Measurements from ENCODE around the gene RBAK. TPM values are rescaled to one million over a fixed set of nuclear protein-coding genes. Genes with fewer than 3 reads are reported as not detected.
"Not testable (repeated sequence)": the region's sequence is repeated elsewhere in the genome, so short reads cannot be mapped to it uniquely, and the experiment has no call there.

Gene RBAK
- total and polyA plus RNA-seq, 3 donors from 2014 or later = 3.1 to 10.5 (median 9.4) TPM

DNA sequence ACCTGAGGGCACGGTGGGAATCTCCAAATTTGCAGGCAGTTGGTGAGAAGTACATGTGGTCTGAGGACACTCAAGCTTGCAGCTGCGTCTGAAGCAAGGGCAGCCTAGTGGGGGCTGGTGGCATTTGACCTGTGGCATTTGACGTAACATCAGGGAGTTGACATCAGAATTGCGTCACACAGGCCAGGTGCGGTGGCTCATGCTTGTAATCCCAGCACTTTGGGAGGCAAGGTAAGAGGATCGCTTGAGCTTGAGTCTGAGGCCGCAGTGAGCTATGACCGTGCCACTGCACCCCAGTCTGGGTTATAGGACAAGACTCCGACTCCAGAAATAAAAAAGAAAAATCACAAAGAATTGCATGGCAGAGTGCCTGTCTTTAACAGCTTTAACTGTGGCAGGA is 25.6 kb upstream of the RBAK start:
- no peak for DNase-seq
- H3K4me1 ChIP-seq = no peaks in the 10 kb centered on the region
- no peak overlapping the region for H3K27ac ChIP-seq
- H3K4me3 ChIP-seq = no peak overlapping the region
- no peaks in the 10 kb centered on the region for H3K9me3 ChIP-seq
- no peaks in the 10 kb centered on the region for H3K36me3 ChIP-seq (ENCODE audit: low read depth, missing control alignments)
- intact Hi-C loops (cut with DNase I; ENCODE audit: low total_unique reads) = no loop called here
- no peak for TF ChIP-seq POLR2A (IDR thresholded peaks at IDR 0.05)
- TF ChIP-seq, protein P1, sequence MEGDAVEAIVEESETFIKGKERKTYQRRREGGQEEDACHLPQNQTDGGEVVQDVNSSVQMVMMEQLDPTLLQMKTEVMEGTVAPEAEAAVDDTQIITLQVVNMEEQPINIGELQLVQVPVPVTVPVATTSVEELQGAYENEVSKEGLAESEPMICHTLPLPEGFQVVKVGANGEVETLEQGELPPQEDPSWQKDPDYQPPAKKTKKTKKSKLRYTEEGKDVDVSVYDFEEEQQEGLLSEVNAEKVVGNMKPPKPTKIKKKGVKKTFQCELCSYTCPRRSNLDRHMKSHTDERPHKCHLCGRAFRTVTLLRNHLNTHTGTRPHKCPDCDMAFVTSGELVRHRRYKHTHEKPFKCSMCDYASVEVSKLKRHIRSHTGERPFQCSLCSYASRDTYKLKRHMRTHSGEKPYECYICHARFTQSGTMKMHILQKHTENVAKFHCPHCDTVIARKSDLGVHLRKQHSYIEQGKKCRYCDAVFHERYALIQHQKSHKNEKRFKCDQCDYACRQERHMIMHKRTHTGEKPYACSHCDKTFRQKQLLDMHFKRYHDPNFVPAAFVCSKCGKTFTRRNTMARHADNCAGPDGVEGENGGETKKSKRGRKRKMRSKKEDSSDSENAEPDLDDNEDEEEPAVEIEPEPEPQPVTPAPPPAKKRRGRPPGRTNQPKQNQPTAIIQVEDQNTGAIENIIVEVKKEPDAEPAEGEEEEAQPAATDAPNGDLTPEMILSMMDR (IDR thresholded peaks at IDR 0.05) = no peak
- no peaks in the 10 kb centered on the region for H3K27me3 ChIP-seq
- WGBS, 2 donors = 93 to 97% methylated on average over 9 of the region's 9 CpGs

DNA sequence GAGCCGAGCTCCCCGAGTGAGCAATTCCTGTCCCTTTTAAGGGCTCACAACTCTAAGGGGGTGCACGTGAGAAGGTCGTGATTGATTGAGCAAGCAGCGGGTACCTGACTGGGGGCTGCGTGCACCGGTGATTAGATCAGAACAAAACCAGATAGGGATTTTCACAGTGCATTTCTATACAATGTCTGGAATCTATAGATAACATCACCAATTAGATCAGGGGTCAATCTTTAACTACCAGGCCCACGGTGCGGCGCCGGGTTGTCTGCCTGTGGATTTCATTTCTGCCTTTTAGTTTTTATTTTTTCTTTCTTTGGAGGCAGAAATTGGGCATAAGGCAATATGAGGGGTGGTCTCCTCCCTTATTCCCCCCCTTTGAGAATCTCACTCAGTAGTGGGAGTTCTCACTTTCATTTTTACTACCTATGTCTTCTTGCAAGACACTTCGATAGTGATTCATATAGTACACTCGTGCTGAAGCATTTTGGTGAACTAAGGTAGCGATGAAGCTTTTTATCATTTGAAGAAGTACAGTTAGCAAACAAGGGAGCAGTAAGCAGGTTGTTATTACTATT is 24.6 kb upstream of the RBAK start:
- H3K4me3 ChIP-seq; DNase-seq; H3K4me1 ChIP-seq; H3K27ac ChIP-seq; H3K9me3 ChIP-seq; H3K36me3 ChIP-seq (ENCODE audit: low read depth, missing control alignments); intact Hi-C loops (cut with DNase I; ENCODE audit: low total_unique reads); H3K27me3 ChIP-seq: not testable (repeated sequence)
- WGBS, 2 donors = 91% methylated on average over 12 to 14 of the region's 14 CpGs

DNA sequence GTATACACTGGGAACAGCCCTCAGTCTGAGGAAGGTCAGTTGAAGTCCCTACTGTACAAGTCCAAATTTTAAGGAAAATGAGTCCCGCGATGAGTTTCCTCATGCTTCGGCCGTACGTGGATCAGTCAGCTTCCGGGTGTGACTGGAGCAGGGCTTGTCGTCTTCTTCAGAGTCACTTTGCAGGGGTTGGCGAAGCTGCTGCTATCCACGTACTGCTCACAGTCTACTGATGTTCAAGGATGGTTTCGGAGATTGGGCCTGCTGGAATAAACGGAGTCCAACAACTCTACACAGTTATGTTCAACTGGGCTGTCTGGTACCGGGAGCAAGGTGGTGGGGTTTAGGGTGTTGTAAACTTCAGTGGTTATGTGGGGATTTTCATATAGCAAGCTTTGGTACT is 22.0 kb upstream of the RBAK start:
- H3K27me3 ChIP-seq; intact Hi-C loops (cut with DNase I; ENCODE audit: low total_unique reads); DNase-seq; H3K9me3 ChIP-seq; H3K4me3 ChIP-seq; H3K4me1 ChIP-seq; H3K36me3 ChIP-seq (ENCODE audit: low read depth, missing control alignments); H3K27ac ChIP-seq: not testable (repeated sequence)
- 97 to 100% methylated on average over 1 to 12 of the region's 12 CpGs for WGBS, 2 donors

DNA sequence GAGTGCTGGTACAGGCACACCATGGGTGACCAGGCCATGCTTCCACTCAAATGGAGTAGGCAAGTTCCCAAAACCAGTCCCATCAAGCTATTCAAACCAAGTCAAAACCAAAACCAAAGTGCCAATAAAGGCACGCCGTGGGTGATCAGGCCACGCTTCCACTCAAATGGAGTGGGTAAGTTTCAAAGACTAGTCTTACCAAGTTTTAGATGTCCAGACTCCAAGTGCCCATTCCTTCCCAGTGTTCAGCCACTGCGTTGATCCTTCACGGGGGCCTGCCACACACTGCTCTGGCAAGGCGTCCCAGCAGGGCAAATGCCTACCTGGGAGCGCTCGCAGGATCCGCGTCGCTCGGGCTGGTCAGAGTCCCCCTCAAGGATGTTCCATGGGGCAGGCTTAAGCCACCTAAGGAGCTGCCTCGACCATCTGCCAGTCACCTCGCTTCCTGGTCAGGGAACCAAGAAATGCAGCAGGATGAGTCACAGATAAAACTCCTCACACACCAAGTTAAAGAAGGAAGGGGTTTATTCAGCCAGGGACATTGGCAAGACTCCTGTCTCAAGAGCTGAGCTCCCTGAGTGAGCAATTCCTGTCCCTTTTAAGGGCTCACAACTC is 17.8 kb upstream of the RBAK start:
- H3K36me3 ChIP-seq (ENCODE audit: low read depth, missing control alignments); H3K27ac ChIP-seq; H3K4me1 ChIP-seq; intact Hi-C loops (cut with DNase I; ENCODE audit: low total_unique reads); DNase-seq; H3K27me3 ChIP-seq; H3K9me3 ChIP-seq; H3K4me3 ChIP-seq: not testable (repeated sequence)
- 92 to 97% methylated on average over 14 of the region's 14 CpGs for WGBS, 2 donors

DNA sequence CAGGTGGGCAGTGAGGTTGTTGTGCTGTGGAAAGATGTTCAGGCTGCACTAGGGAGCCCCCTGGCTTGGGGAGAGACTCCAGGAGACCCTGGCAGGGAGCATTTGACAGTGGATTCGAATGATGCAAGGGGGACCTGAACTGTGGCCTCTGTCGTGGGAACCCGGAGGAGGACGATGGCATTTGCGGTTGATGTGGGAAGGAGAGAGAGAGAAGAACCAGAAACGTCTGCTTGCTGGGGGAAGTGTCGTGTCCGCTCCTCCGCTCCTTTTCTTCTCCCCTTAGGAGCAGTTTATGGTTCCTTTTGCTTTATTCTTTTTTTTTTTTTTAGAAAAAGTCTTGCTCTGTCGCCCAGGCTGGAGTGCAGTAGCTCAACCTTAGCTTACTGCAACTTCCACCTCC is 12.5 kb upstream of the RBAK start:
- 91 to 93% methylated on average over 10 of the region's 10 CpGs for WGBS, 2 donors
- H3K27me3 ChIP-seq; H3K27ac ChIP-seq; H3K4me3 ChIP-seq; DNase-seq; H3K9me3 ChIP-seq; H3K36me3 ChIP-seq (ENCODE audit: low read depth, missing control alignments); H3K4me1 ChIP-seq; intact Hi-C loops (cut with DNase I; ENCODE audit: low total_unique reads): not testable (repeated sequence)

DNA sequence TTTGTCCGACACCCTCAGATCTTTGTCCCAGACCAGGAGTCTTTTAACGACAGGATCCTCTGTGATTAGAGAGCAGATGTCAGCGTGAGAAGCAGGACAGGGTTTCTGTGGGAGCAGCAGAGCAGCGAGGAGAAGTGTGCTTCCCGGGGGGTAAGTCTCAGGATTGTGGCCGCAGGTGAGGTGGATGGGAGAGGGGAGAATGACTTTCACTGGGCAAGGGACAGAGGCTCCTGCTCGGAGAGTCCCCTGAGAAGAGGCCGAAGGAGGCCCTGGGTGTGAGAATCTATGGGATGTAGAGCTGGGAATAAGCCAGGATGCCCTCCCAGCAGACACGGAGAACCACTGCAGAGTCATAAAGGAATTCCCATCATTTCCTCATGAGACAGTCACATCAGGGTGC is 10.4 kb upstream of the RBAK start:
- H3K27me3 ChIP-seq = no peaks in the 10 kb centered on the region
- H3K4me1 ChIP-seq = no peaks in the 10 kb centered on the region
- no peak for DNase-seq
- no peak overlapping the region for H3K4me3 ChIP-seq
- H3K36me3 ChIP-seq (ENCODE audit: low read depth, missing control alignments) = no peaks in the 10 kb centered on the region
- WGBS, 2 donors = 84 to 85% methylated on average over 9 of the region's 9 CpGs
- no peaks in the 10 kb centered on the region for H3K9me3 ChIP-seq
- no peak overlapping the region for H3K27ac ChIP-seq
- intact Hi-C loops (cut with DNase I; ENCODE audit: low total_unique reads) = no loop called here
- TF ChIP-seq POLR2A (IDR thresholded peaks at IDR 0.05) = no peak
- TF ChIP-seq, protein P1 (IDR thresholded peaks at IDR 0.05) = no peak

DNA sequence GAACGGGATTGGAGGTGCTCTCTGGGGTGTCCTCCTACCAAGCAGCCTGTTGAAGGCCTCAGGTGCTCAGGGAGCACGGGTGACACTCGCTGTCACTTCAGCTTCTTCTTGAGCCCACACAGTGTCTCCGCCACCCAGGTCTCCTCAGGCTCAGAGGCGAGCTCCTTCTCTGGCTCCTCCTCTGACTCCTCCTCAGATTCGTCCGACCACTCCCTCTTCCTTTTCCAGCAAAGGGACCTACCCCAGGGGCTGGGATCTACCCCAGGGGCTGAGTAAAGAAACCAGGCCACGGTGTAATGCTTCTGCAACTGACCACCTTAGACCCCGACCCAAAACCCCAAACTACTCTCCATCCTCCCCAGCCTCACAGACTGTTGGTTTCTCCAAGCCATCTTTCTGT is 9.2 kb upstream of the RBAK start:
- DNase-seq = no peak
- no peak for TF ChIP-seq POLR2A (IDR thresholded peaks at IDR 0.05)
- TF ChIP-seq, protein P1 (IDR thresholded peaks at IDR 0.05) = no peak
- Histone ChIP-seq H3K36me3 (ENCODE audit: low read depth, missing control alignments) (no peaks in the 10 kb centered on the region), H3K27me3 (no peaks in the 10 kb centered on the region), H3K4me3 (no peak overlapping the region), H3K27ac (no peak overlapping the region), H3K9me3 (no peaks in the 10 kb centered on the region), H3K4me1 (no peaks in the 10 kb centered on the region)
- 88 to 91% methylated on average over 9 of the region's 9 CpGs for WGBS, 2 donors
- intact Hi-C loops (cut with DNase I; ENCODE audit: low total_unique reads) = no loop called here
